Smooth muscle cell (in vitro differentiated cells): Measurements from ENCODE around the gene CCL16. TPM values are rescaled to one million over a fixed set of nuclear protein-coding genes. Genes with fewer than 3 reads are reported as not detected.

ENCODE experiments used
- DNase-seq: peaks from one replicate; lab custom pipeline; 2025; ENCODE audit not compliant: unreplicated experiment; lab: John Stamatoyannopoulos, UW
- H2AFZ ChIP-seq: fragments of 200-600 bp; sonication (generic); 2 replicates; pipeline ENCODE4 v1.6.0; 2016; ENCODE audit warnings: antibody characterized with exemption, low read depth, mild to moderate bottlenecking
- H3F3A ChIP-seq: fragments of 200-600 bp; sonication (generic); 2 replicates; pipeline ENCODE4 v1.6.0; 2017; ENCODE audit warnings: antibody characterized with exemption, low read depth
- H3K27ac ChIP-seq: fragments of 200-600 bp; sonication (generic); 2 replicates; pipeline ENCODE4 v1.5.1; 2016; ENCODE audit warnings: low read depth, mild to moderate bottlenecking
- H3K27me3 ChIP-seq: fragments of 200-600 bp; sonication (generic); 2 replicates; pipeline ENCODE4 v1.6.1; 2016; ENCODE audit warnings: low read depth, mild to moderate bottlenecking
- H3K36me3 ChIP-seq: fragments of 200-600 bp; sonication (generic); 2 replicates; pipeline ENCODE4 v1.5.1; 2016; ENCODE audit warnings: low read depth
- H3K4me1 ChIP-seq: fragments of 200-600 bp; sonication (generic); 2 replicates; pipeline ENCODE4 v1.5.1; 2016; ENCODE audit warnings: low read depth
- H3K4me2 ChIP-seq: fragments of 200-600 bp; sonication (generic); 2 replicates; pipeline ENCODE4 v1.6.0; 2016; ENCODE audit warnings: mild to moderate bottlenecking
- H3K4me3 ChIP-seq: fragments of 200-600 bp; sonication (generic); 2 replicates; pipeline ENCODE4 v1.5.1; 2016; ENCODE audit warnings: mild to moderate bottlenecking
- H3K79me2 ChIP-seq: fragments of 200-600 bp; sonication (generic); 2 replicates; pipeline ENCODE4 v1.6.0; 2016; ENCODE audit warnings: low read depth, mild to moderate bottlenecking
- H3K9ac ChIP-seq: fragments of 200-600 bp; sonication (generic); 2 replicates; pipeline ENCODE4 v1.6.0; 2016; ENCODE audit warnings: low read depth
- H3K9me3 ChIP-seq: fragments of 200-600 bp; sonication (generic); replicated peaks from 2 replicates; pipeline ENCODE4 v1.5.1; 2016; ENCODE audit warnings: low read depth
- H4K20me1 ChIP-seq: fragments of 200-600 bp; sonication (generic); 2 replicates; pipeline ENCODE4 v1.6.0; 2016; ENCODE audit warnings: low read depth
- CTCF ChIP-seq: fragments of 200-600 bp; sonication (generic); IDR thresholded peaks from 2 replicates; pipeline ENCODE4 v1.5.1; 2017; ENCODE audit warnings: borderline replicate concordance, mild to moderate bottlenecking, antibody characterized with exemption; ENCODE audit not compliant: insufficient read depth, poor library complexity, severe bottlenecking
- WGBS: methylation state at CpG from one replicate; pipeline ENCODE4 v1.1.7; 2016; ENCODE audit warnings: low lambda C conversion rate; 5-methylcytosine and 5-hydroxymethylcytosine counted together
- polyA plus RNA-seq: library from polyadenylated mRNA; unstranded; fragments of >200 nt; fragmentation: Nextera tagmentation; extraction: Ambion mirVana; gene quantifications from 2 replicates; pipeline ENCODE4 v1.2.1, GENCODE V29; 2016
- total RNA-seq: library from RNA; depleted of rRNA; stranded (reverse); fragments of >200 nt; gene quantifications from 2 replicates; pipeline ENCODE4 v1.2.3, GENCODE V29; 2014

Gene CCL16
- total and polyA plus RNA-seq, 2 experiments from 2014 or later: not detected

- no peak for TF ChIP-seq CTCF
- Histone ChIP-seq H3K79me2 (no peaks in the 10 kb centered on the region), H3F3A (no peaks in the 10 kb centered on the region), H3K27me3 (no peaks in the 10 kb centered on the region), H2AFZ (no peak overlapping the region), H4K20me1 (no peaks in the 10 kb centered on the region), H3K9ac (no peak overlapping the region), H3K4me3 (no peak overlapping the region), H3K36me3 (no peaks in the 10 kb centered on the region), H3K27ac (peak overlapping the region; percentile 38), H3K4me1 (peaks cover 5% of the 10 kb centered on the region), H3K4me2 (no peak overlapping the region), H3K9me3 (no peaks in the 10 kb centered on the region)
- 94% methylated on average over 6 of the region's 6 CpGs for WGBS
- no peak for DNase-seq
These were observed 49.4 kb downstream of the CCL16 start for GRCh38 chr17:35931794-35932425.

GRCh38 chr17:35930211-35931065 lies 50.9 kb downstream of the CCL16 start, which contains the start of gene RDM1:
RDM1 (minus strand) TSS chr17:35930773; CDS start chr17:35930727, 46 bp downstream.
- no peaks in the 10 kb centered on the region for H3F3A ChIP-seq
- peak within 1 kb of the TSS; percentile 43 for H3K4me3 ChIP-seq
- no peak within 1 kb of the TSS for H3K9ac ChIP-seq
- TF ChIP-seq CTCF: no peak
- H3K4me1 ChIP-seq: peaks cover 5% of the 10 kb centered on the region
- no peaks in the 10 kb centered on the region for H4K20me1 ChIP-seq
- peak within 1 kb of the TSS; percentile 81 for H3K4me2 ChIP-seq
- H3K36me3 ChIP-seq: no peaks in the 10 kb centered on the region
- DNase-seq: peak; percentile 20
- H3K27me3 ChIP-seq: no peaks in the 10 kb centered on the region
- H3K27ac ChIP-seq: no peak within 1 kb of the TSS
- 4% methylated on average over 35 of the region's 35 CpGs for WGBS
- no peaks in the 10 kb centered on the region for H3K79me2 ChIP-seq
- peak within 1 kb of the TSS; percentile 88 for H2AFZ ChIP-seq
- H3K9me3 ChIP-seq: no peaks in the 10 kb centered on the region

- H3K27me3 ChIP-seq: no peaks in the 10 kb centered on the region
- no peaks in the 10 kb centered on the region for H4K20me1 ChIP-seq
- H3K9me3 ChIP-seq: no peaks in the 10 kb centered on the region
- no peaks in the 10 kb centered on the region for H3F3A ChIP-seq
- TF ChIP-seq CTCF: no peak
- H3K4me3 ChIP-seq: no peak overlapping the region
- DNase-seq: no peak
- no peak overlapping the region for H3K4me2 ChIP-seq
- H3K9ac ChIP-seq: no peak overlapping the region
- H3K79me2 ChIP-seq: no peaks in the 10 kb centered on the region
- H3K4me1 ChIP-seq: peaks cover 5% of the 10 kb centered on the region
- H3K36me3 ChIP-seq: no peaks in the 10 kb centered on the region
- H3K27ac ChIP-seq: no peak overlapping the region
- no peak overlapping the region for H2AFZ ChIP-seq
These were observed 53.6 kb downstream of the CCL16 start for GRCh38 chr17:35927714-35928113.

Other genes starting within 250 kb of the CCL16 start
- gene RASL10B, start 249.9 kb downstream of the CCL16 start, total RNA-seq: 6.8 and 8.2 TPM in 2 replicates
- gene RASL10B, start 249.9 kb downstream of the CCL16 start, polyA plus RNA-seq: 11.0 and 18.6 TPM in 2 replicates
- not detected in 2 replicates for gene GAS2L2, start 228.3 kb downstream of the CCL16 start, total RNA-seq
- not detected in 2 replicates for gene GAS2L2, start 228.3 kb downstream of the CCL16 start, polyA plus RNA-seq
- not detected in 2 replicates for gene C17orf50, start 220.6 kb downstream of the CCL16 start, total RNA-seq
- 0.33 TPM in 1 of 2 replicates, not detected in the other for gene C17orf50, start 220.6 kb downstream of the CCL16 start, polyA plus RNA-seq
- gene MMP28, start 185.9 kb downstream of the CCL16 start, total RNA-seq: 38.0 and 50.0 TPM in 2 replicates
- gene MMP28, start 185.9 kb downstream of the CCL16 start, polyA plus RNA-seq: 25.7 and 51.4 TPM in 2 replicates
- 25.5 and 33.3 TPM in 2 replicates for gene TAF15, start 172.0 kb downstream of the CCL16 start, total RNA-seq
- gene TAF15, start 172.0 kb downstream of the CCL16 start, polyA plus RNA-seq: 4.2 and 8.1 TPM in 2 replicates
- not detected in 2 replicates for gene HEATR9, start 112.6 kb downstream of the CCL16 start, total RNA-seq
- not detected in 2 replicates for gene HEATR9, start 112.6 kb downstream of the CCL16 start, polyA plus RNA-seq
- 0.09 TPM in 1 of 2 replicates, not detected in the other for gene CCL5, start 101.1 kb downstream of the CCL16 start, total RNA-seq
- 1.0 TPM in 1 of 2 replicates, not detected in the other for gene CCL5, start 101.1 kb downstream of the CCL16 start, polyA plus RNA-seq
- gene RDM1, start 50.7 kb downstream of the CCL16 start, total RNA-seq: 1.5 TPM in 1 of 2 replicates, not detected in the other
- gene RDM1, start 50.7 kb downstream of the CCL16 start, polyA plus RNA-seq: 0.43 TPM in 1 of 2 replicates, not detected in the other
- not detected in 2 replicates for gene LYZL6, start 37.8 kb downstream of the CCL16 start, total RNA-seq
- gene LYZL6, start 37.8 kb downstream of the CCL16 start, polyA plus RNA-seq: not detected in 2 replicates
- not detected in 2 replicates for gene CCL14, start 5.2 kb upstream of the CCL16 start, total RNA-seq
- not detected in 2 replicates for gene CCL14, start 5.2 kb upstream of the CCL16 start, polyA plus RNA-seq
- gene CCL15, start 20.1 kb upstream of the CCL16 start, total RNA-seq: not detected in 2 replicates
- not detected in 2 replicates for gene CCL15, start 20.1 kb upstream of the CCL16 start, polyA plus RNA-seq
- not detected in 2 replicates for gene CCL23, start 36.5 kb upstream of the CCL16 start, total RNA-seq
- not detected in 2 replicates for gene CCL23, start 36.5 kb upstream of the CCL16 start, polyA plus RNA-seq
- gene CCL18, start 82.8 kb upstream of the CCL16 start, total RNA-seq: not detected in 2 replicates
- not detected in 2 replicates for gene CCL18, start 82.8 kb upstream of the CCL16 start, polyA plus RNA-seq
- gene CCL3, start 108.6 kb upstream of the CCL16 start, total RNA-seq: 1.3 and 4.8 TPM in 2 replicates
- gene CCL3, start 108.6 kb upstream of the CCL16 start, polyA plus RNA-seq: 0.63 and 6.7 TPM in 2 replicates
- gene CCL4, start 122.3 kb upstream of the CCL16 start, total RNA-seq: 0.81 and 1.3 TPM in 2 replicates
- gene CCL4, start 122.3 kb upstream of the CCL16 start, polyA plus RNA-seq: 1.5 TPM in 1 of 2 replicates, not detected in the other
- gene TBC1D3B, start 195.1 kb upstream of the CCL16 start, total RNA-seq: not detected in 2 replicates
- gene TBC1D3B, start 195.1 kb upstream of the CCL16 start, polyA plus RNA-seq: 1.4 and 2.8 TPM in 2 replicates
- gene CCL3L1, start 215.3 kb upstream of the CCL16 start, total RNA-seq: 0.81 TPM in 1 of 2 replicates, not detected in the other
- 1.9 TPM in 1 of 2 replicates, not detected in the other for gene CCL3L1, start 215.3 kb upstream of the CCL16 start, polyA plus RNA-seq
- not detected in 2 replicates for gene CCL4L2, start 229.6 kb upstream of the CCL16 start, total RNA-seq
- gene CCL4L2, start 229.6 kb upstream of the CCL16 start, polyA plus RNA-seq: 0.35 TPM in 1 of 2 replicates, not detected in the other